HG03060 (cell line): ENCODE results near the gene VPS39.

Experiments
- ATAC-seq: cut with Tn5 transposase; IDR thresholded peaks from one replicate; pipeline ENCODE4 v1.9.1; 2021; ENCODE audit warnings: low read depth, moderate number of reproducible peaks; ENCODE audit not compliant: unreplicated experiment

The VPS39 gene

DNA sequence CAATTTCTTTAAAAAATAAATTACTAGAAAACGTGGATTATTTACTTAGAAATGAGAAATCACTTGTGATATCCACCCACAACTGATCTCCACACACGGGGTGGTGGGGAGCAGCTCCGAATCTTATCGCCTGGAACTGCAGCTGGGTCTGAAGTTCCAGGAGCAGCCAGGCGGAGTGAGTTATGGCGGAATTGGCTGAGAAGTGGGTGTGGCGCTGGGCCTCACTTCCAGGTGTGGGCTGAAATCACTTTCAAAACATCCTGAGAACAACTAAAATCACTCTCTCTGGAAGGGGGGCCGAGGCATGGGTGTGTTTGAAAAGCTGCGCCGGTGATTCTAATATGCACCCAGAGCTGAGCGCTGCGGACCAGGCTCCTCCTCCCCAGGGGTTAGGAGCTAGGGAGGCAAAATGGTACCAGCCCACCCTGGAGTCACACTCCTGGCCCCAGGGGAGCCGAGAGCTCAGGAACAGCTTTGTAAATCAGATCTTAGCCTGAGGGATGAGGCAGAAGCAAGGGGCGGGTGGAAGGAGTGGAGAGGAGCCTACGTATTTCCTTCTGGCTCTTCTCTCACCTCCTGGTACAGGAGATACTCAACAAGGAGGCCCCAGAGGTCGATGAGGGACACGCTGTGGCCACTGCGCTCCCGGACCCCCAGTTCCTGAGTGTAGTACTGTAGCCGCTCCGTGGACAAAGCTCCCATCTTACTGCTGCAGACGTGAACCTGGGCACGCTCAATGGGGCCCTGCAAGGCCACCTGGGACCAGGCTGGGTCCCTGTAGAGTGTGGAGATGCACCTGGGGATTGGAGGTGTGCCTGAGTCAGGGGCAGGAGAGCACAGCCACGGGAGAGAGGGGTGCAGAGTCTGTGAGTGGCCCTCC lies 61.3 kb downstream of the VPS39 start:
- no peak for ATAC-seq

DNA sequence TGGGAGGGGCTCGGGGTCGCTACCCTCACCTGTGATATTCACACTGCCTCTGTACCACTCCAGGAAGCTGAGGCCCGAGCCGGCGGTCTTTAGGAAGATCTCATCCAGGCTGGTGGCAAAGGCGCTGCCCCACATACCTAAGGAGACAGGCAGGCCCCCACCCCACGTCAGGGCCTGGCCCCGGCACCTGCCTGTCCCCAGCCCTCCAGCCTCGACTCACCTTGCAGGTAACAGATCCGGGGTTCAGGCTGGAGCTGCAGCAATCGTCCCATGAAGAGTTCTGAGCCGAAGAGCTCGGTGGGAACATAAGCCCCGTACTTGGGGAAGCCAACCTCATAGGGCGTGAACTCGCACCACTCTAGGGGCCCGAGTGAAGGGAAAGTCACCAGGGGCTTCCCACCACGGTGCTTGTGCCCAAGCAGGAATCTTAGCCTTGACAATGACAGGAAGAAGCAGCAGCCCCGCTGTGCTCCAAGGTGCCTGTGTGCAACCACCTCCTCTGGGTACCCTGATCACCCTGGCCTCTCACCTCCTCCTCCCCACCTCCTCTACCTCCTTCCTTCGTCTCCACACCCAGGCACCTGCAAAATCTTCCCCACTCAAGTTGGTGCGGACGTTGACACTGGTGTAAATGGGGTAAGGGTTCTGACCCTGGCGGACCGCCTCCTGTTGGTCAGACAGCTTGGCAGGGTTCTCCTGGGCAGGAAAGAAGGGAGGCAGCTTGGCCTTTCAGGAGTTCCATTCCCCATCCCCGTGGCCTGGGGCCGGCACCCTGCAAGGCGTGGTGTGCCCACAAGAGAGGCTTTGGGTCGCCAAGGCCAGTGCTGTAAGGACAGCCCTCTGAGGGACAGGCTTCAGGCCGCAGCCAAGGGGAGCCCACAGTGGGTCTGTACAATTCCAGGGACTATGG lies 62.3 kb downstream of the VPS39 start:
- ATAC-seq = no peak

DNA sequence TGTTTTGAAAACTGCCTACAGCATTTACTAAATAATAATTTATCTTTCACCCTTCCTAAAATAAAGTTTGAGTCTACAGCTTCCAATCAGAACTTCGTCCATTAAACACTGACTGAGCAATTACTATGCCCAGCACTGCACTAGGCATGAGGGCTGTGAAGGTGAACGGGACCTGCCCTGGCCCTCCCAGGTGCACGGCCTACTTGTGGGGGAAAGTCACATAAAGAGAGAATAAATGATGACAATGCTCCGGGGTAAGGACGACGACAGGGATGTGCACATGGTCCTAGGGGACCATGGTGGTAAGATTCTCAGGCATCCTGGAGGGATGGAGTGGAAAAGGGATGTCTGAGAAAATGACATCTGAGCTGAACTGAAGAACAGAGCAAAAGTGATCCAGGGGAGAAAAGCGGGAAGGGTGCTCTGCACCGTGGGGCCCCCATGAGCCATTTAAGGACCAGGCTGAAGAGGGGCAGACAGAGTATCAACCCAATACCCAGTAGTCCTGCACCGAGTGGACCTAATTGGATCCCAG lies 63.2 kb downstream of the VPS39 start:
- no peak for ATAC-seq

DNA sequence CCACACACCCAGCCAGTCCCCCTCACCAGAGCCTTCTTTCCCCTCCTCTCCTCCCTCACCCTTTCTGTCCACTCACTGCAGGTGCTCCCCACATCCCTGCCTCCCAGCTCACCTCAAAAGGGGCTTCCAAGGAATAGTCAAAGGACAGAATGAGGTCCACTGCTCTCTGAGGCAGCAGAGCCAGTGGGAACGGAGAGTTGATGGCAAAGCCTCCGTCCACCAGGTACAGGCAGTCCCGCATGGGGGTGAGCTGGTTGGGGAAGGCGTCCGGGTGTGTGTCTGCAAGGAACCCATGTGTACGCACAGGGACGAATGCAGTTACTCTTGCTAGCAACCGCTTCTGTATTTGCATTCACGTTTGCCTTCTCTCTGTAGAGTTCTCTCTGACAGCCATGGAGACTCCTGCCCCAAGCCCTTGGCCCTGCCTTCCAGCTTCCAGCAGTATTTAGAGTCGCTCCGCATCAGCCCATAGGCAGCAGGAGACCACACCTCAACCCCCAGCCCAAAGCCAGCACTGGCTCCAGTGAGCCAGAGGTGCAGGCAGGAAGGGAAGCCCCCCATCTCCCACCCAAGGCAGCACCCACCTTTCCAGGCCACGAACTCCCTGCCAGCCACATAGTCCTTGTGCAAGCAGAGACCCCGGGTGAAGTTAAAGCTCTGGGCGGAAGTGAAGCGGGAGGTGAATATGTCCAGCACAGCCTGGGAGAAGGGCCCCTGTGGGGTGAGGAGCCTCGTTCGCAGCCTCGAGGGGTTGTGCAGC lies 64.1 kb downstream of the VPS39 start:
- ATAC-seq = no peak

DNA sequence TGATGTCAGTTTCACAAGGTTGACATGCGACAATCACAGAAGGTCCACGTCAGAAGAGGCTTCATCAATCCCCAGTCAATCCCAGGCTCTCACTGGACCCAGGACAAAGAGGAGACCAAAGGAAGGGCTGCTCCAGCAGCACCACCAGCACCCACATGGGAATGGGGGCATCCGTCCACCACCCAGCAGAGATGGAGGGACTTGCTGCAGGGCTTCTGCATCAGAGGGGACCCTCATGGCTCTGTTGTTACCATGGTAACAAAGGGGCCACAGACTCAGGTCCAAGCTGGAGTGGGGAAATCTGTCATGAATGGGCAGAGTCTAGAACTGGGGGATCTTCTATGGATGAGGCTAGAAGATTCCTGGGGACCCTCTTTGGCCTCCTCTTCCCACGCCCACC lies 64.7 kb downstream of the VPS39 start:
- no peak for ATAC-seq

DNA sequence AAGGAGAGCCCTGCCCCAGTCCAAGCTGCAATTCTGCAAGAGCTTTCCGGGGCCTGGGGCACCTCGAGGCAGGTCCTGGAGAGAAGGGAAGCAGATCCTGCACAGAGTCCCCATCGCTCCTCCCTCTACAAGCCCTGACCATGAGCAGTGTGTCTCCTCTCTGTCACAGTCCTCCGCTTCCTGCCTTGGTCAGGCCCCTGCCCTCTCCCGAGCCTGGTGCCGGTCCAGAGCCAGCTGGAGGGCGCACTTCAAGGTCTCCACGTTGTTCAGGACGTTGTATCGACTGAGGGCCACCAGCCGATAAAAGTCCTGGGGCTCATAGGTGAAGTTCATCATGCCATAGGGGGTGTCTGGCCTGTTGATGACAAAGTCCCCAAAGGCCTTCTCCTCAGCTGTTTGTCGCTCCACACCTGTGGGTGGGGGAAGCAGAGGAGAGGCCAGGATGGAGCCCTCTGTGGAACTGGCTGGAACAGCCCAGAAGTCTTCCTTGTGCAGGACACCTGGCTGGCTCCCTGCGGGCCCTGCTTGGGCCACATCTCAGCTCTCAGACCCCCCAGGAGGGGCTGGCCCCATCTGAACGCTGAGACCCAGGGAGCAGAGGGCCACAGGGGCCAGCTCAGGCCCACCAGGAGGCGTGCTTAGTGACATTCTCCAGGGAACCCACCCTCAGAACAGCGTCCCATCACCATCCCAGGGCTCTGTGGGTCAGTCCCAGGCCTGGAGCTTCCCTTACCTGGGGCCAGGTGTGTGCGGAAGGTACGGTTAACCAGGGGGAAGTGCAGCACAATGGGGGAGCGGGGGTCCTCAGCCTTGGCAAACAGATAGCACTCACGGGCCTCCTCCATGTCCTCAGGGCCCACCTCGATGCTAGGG lies 66.1 kb downstream of the VPS39 start:
- ATAC-seq = no peak

DNA sequence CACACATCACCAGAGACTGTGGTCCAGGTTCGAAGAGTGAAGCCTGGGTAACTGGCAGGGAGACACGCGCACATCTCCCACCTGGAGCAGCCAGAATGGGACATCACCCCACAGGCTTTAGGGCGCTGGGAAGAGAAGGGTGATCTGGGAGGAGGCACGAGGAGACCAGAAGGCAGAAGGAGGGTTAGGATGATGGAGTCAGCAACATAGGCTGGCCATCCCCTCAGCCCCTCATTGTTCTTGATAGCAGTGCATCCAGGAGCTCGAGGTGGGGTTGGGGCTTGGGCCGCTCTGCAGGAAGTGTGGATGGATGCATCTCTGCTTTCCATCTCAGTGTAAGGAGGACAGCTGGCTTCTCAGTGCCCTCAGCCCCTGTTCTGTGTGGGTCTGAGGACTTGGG lies 66.9 kb downstream of the VPS39 start:
- no peak for ATAC-seq

DNA sequence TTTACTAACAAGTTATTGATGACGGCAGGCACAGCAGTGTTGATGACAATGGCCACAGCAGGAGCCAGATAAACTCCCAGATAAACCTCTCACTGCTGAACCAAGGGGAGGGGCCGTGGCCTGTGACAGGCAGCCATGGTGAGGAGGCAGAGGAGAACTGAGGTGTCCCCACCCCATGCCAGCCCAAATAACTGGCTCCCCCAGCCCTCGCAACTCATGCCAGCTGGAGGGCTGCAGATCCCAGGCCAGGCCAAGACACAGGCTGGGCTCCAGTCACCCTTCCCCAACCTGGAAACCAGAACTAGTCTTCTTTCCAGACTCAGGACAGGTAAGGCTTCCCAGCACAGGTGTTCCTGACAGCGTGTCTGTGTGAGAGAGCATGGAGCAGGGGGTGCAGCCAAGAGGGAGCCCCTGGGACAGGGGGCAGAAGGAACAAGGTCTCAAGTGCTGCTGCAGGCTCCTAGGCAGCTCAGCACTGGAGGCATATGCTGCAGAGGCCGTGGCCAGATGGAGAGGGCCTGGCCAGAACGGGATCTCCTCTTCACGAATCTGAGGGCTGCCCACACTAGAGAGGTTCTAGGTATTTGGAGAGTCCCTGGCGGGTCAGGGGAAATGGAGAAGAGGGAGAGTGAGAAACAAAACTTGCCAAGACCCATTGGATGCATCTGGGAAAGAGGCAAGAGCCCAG lies 67.6 kb downstream of the VPS39 start:
- ATAC-seq = no peak

DNA sequence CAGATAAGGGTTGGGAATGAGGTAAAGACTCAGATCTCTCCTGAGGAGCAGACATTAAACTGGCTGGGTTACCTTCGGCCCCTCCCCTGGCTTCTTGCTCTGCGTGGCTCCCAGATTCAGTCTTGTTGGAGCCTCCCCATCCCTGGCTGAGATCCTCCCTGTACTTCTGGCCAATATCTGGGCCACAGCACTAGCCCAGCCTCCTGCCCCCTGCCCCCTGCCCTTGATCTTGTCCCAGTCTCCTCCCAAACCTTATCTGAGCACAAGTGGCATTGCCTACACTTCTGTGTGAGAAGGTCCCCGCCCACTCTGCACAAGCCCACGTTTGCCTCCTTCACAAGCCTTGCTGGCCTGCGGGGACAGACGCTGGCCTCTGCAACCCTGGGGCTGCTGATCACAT lies 68.5 kb downstream of the VPS39 start:
- no peak for ATAC-seq

DNA sequence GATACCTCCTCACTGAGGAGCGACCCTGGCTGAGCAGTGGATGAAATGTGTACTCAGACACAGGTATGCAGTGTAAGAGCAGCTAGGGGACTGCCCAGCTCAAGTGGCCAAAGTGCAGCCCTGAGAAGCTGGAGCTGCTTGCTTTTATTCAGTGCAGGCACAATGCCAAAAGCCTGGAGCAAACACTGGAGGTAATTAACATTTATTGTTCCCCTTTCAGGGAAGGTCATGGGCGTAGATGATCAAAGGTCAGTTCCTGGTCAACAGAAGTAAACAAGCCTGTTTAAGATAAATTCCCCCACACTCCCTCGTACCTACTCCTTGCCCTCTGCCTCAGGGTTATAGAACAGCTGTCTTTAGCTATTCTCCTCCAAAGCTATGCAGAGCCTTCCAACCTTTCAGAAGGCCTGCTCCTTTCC lies 69.1 kb downstream of the VPS39 start:
- no peak for ATAC-seq

DNA sequence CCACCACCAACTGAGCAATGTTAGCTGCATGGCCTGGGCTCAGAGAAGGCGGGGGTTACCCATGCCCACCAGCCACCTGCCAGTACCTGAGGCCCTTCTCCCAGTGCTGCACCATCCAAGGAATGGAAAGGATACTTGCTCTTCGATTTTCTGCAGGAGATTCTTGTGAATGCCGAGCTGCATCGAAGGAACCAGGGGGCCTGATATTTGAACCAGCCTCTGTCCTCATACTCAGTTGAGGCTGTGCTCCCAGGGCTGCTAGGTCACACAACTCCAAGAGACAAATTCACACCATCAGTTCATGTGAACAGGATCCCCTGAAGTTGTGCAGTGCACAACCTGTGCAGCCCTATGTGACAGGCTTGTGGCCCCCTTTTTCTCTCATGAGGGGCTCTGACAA lies 69.7 kb downstream of the VPS39 start:
- no peak for ATAC-seq

DNA sequence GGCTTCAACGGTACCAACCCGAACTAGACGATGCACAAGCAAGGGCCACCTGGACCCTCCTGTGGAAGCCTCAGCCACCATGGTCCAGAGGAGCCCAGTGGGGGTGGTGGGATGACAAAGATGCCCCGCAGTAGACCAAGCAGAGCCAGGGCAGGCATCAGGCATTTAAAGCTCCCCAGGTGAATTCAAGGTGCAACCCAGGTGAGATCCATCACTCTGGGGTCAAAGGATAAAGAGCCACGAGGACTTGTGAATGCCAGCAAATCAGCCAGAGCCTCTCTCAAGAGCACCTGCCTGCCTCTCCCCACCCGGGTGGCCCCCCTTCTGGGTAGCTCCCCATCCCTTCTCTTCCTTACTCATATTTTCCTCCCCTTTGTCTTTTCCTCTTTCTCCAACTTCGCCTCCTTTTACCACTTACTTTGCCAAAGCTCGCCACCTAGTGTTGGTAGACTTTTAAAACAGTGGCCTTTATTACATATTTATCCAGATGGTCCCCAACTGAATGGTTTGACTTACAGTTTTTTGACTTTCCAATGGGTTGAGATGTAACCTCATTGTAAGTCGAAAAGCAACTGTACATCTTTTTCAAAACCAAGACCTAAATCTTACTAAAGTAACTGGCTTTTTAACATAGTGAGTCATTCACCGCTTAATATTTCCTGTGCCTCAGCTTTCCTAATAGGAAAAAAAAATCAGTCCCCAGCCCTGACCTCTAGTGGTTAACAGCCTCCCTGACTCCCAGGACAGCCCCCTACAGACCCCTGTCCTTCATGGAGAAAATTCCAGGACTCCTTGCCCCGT lies 70.4 kb downstream of the VPS39 start:
- ATAC-seq = no peak

DNA sequence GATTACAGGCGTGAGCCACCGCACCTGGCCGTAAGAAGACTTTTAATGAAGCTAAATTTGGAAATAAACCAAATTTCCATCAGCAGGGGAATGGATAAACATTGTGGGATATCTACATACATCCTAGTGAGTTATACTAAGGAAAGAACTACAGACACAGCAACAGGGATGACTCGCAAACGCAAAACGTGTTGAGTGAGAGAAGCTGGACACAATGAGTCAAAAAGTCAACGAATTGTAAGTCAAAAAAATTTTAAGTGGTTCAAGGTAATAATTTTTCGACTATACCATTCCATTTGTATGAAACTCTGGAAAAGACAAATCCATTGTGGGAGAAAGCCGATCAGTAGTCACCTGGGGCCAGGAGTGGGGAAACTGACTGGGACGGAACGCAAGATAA lies 71.6 kb downstream of the VPS39 start:
- no peak for ATAC-seq

DNA sequence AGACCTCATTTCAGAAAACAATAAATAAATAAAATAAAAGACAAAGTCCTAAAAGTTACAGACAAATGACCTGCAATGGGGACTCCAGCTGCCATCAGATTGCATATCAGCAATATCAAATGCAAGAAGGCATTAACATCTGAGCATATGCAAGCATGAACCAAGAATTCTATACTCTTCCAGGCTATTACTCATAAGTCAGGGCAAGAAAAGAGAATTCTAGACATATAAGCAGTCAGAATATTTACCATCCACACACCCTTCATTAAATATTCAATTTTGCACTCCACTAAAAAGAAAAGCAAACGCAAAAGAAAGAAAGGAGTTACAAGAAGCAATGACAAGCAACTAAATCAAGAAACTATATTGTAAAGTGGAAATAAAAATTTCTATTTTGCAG lies 72.8 kb downstream of the VPS39 start:
- no peak for ATAC-seq

DNA sequence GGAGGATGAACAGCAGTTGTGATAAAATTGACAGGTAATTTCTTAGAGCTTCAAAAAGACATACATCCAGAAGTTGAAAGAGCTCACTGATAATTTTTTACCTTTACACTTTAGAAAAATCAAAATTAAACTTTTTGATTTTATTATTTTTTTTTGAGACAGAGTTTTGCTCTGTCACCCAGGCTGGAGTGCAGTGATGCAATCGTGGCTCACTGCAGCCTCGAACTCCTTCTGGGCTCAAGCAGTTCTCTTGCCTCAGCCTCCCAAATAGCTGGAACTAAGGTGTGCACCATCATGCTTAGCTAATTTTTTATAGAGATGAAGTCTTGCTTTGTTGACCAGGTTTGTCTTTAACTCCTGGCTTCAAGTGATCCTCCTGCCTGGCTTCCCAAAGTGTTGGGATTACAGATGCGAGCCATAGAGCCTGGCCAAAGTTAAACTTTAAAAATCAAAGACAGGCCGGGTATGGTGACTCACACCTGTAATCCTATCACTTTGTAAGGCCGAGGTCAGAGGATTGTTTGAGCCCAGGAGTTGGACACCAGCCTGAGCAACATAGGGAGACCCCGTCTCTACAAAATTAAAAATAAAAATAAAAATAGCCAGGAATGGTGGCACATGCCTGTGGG lies 73.4 kb downstream of the VPS39 start:
- no peak for ATAC-seq

DNA sequence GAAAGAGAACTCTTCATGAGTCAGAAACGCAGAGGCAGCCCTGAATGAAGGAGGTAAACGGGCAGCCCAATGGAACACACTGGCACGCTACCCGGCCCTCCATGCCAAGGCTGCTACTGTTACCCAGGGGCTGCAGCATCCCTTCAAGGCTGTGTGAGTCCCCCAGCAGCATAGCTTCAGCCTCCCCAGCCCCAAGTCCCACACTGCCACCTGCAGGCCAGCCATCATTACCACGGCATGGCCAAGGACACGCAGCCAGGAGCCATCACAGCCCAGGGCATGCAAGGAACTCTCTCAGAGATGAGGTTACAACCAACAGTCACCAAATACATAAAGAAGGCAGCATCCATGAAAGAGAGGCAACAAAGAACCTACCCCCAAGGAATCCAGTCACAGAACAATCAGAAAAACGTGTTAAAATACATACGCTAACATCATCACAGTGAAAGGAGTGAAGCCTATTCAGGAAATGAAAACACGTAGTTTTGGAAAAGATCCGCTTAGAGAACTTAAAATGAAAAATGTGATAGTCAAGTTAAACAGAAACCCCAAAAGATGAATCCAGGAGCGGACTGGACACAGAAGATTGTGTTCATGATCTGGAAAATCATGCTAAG lies 74.1 kb downstream of the VPS39 start:
- ATAC-seq = no peak

DNA sequence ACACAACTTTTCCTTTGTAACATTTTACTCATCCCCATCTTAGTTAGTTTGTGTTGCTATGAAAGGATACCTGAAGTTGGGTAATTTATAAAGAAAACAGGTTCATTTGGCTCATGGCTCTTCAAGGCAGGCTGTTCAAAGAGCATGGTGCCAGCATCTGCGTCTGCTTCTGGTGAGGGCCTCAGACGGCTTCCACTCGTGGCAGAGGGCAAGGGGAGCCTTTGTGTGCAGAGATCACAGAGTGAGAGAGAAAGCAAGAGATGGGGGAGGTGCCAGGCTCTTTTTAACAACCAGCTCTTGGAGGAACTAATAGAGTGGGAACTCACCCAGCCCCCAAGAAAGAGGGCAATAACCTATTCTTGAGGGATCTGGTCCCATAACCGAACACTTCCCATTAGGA lies 74.7 kb downstream of the VPS39 start:
- no peak for ATAC-seq
